Large intestine (tissue), 3 donors: Measurements from ENCODE around the gene DDX46. TPM values are rescaled to one million over a fixed set of nuclear protein-coding genes. Genes with fewer than 3 reads are reported as not detected.
"Not testable (repeated sequence)": the region's sequence is repeated elsewhere in the genome, so short reads cannot be mapped to it uniquely, and the experiment has no call there.

Source experiments
- DNase-seq, 2 donors: peaks; one replicate each; pipeline versions ENCODE4 v3.0.0 to v3.0.0-alpha.2; 2013
- H3K27ac ChIP-seq: one replicate; pipeline ENCODE4 v1.5.1; 2013; ENCODE audit warnings: low read length
- H3K27me3 ChIP-seq: 2 replicates; pipeline ENCODE4 v1.6.1; 2013; ENCODE audit warnings: low read length; ENCODE audit not compliant: control insufficient read depth, insufficient read depth
- H3K36me3 ChIP-seq: 2 replicates; pipeline ENCODE4 v1.6.1; 2013; ENCODE audit warnings: low read length; ENCODE audit not compliant: control insufficient read depth, insufficient read depth
- H3K4me1 ChIP-seq: one replicate; pipeline ENCODE4 v1.6.1; 2013; ENCODE audit warnings: low read length; ENCODE audit not compliant: control insufficient read depth, insufficient read depth
- H3K4me3 ChIP-seq: one replicate; pipeline ENCODE4 v1.5.1; 2013; ENCODE audit warnings: low read length
- H3K9me3 ChIP-seq: one replicate; pipeline ENCODE4 v1.6.1; 2013; ENCODE audit warnings: mild to moderate bottlenecking, low read depth, low read length, moderate library complexity; ENCODE audit not compliant: control insufficient read depth
- WGBS: methylation state at CpG from one replicate; pipeline ENCODE4 v1.1.5; 2013; ENCODE audit warnings: low lambda C conversion rate; ENCODE audit not compliant: insufficient coverage; 5-methylcytosine and 5-hydroxymethylcytosine counted together
- polyA plus RNA-seq: library from polyadenylated mRNA; unstranded; fragments of 120-200 nt; gene quantifications from one replicate; pipeline ENCODE4 v1.2.1, GENCODE V29; 2013

Gene DDX46
- polyA plus RNA-seq, 1 donor, result 57.8 TPM

DNA sequence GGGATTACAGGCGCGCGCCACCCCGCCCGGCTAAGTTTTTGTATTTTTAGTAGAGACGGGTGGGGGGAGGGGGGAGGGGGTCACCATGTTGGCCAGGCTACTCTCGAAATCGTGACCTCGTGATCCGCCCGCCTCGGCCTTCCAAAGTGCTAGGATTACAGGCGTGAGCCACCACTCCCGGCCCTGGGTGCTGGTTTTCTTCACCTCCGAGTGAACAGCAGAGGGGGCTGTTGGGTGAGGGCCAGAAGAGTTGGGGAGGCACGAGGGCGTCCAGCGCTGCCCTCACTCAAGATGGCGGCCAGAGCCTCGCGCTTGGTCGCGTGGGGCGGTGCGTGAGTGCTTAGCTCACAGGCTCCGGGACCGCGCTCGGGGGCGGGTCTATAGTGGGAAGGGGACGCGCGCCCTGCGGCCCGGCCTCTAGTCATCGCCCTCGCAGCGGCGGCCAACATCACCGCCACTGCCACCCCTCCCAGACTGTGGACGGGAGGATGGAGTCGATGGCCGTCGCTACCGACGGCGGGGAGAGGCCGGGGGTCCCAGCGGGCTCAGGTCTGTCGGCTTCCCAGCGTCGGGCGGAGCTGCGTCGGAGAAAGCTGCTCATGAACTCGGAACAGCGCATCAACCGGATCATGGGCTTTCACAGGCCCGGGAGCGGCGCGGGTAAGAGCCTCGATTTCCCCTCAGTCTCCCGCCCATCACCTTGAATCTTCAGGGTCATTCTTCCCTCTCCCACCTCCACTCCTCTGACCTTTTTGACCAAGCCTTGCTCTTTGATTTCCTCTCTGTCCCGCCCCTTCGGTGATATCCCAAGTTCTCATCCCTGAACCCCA lies 20.2 kb upstream of the DDX46 start, which contains the start of gene CAMLG:
TSS of gene CAMLG (plus strand) at position 416 of the 830 bp plus-strand sequence. CDS start at position 489, 73 bp downstream.
- peak; percentile 99 for DNase-seq
- peak within 1 kb of the TSS; percentile 95 for H3K27ac ChIP-seq
- H3K4me1 ChIP-seq, result peaks cover 16% of the 10 kb centered on the region
- peaks cover 13% of the 10 kb centered on the region for H3K36me3 ChIP-seq
- peak within 1 kb of the TSS; percentile 98 for H3K4me3 ChIP-seq
- no peaks in the 10 kb centered on the region for H3K27me3 ChIP-seq
- peaks cover 2% of the 10 kb centered on the region for H3K9me3 ChIP-seq
- no CpG with 5 or more reads among the region's 66 CpGs for WGBS

- Histone ChIP-seq H3K27me3 (no peaks in the 10 kb centered on the region), H3K36me3 (peaks cover 15% of the 10 kb centered on the region), H3K9me3 (peaks cover 2% of the 10 kb centered on the region), H3K4me1 (peaks cover 16% of the 10 kb centered on the region), H3K27ac (peak overlapping the region; percentile 95), H3K4me3 (peak overlapping the region; percentile 98)
- peak; percentile 49 to 86 for DNase-seq
- 0% methylated on average over 1 of the region's 21 CpGs for WGBS
These were observed 19.5 kb upstream of the DDX46 start for GRCh38 chr5:134738963-134739661.

DNA sequence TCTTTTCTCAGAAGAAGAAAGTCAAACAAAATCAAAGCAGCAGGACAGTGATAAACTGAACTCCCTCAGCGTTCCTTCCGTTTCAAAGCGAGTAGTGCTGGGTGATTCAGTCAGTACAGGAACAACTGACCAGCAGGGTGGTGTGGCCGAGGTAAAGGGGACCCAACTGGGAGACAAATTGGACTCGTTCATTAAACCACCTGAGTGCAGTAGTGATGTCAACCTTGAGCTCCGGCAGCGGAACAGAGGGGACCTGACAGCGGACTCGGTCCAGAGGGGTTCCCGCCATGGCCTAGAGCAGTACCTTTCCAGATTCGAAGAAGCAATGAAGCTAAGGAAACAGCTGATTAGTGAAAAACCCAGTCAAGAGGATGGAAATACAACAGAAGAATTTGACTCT lies 17.5 kb upstream of the DDX46 start:
- peaks cover 16% of the 10 kb centered on the region for H3K36me3 ChIP-seq
- no CpG with 5 or more reads among the region's 11 CpGs for WGBS

DNA sequence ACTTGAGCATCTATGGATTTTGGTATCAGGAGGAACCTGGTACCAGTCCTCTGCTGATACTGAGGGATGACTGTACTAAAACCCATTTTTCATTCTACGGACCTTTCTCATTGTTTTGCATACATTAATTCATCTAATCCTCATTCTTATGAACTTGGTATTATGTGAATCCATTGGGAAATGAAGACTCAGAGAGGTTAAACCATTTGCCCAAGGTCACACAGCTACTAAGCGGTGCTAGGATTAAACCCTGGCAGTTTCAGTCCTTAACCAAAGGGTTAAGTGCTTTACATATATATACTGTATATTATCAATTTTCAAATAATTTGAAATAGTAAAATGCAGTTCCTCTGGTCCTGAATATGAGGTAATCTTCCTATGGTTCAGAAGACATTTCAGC lies 16.4 kb upstream of the DDX46 start:
- Histone ChIP-seq H3K36me3 (peaks cover 18% of the 10 kb centered on the region), H3K27ac (no peak overlapping the region), H3K4me3 (no peak overlapping the region), H3K9me3 (peaks cover 2% of the 10 kb centered on the region), H3K4me1 (peaks cover 8% of the 10 kb centered on the region), H3K27me3 (no peaks in the 10 kb centered on the region)
- DNase-seq, result no peak
- WGBS, result 100% methylated on average over 1 of the region's 2 CpGs

More for the DNA sequence above, 17.5 kb upstream of the DDX46 start:
- Histone ChIP-seq H3K27ac (no peak overlapping the region), H3K4me3 (no peak overlapping the region), H3K27me3 (no peaks in the 10 kb centered on the region), H3K9me3 (peaks cover 2% of the 10 kb centered on the region), H3K4me1 (peaks cover 13% of the 10 kb centered on the region)
- DNase-seq, result no peak

GRCh38 chr5:134749415-134749814 lies 9.2 kb upstream of the DDX46 start:
- Histone ChIP-seq H3K27me3 (no peaks in the 10 kb centered on the region), H3K9me3 (no peaks in the 10 kb centered on the region), H3K27ac (no peak overlapping the region), H3K4me1 (no peaks in the 10 kb centered on the region), H3K36me3 (peaks cover 5% of the 10 kb centered on the region), H3K4me3 (no peak overlapping the region)
- WGBS, result no CpG with 5 or more reads among the region's 3 CpGs
- DNase-seq, result no peak

DNA sequence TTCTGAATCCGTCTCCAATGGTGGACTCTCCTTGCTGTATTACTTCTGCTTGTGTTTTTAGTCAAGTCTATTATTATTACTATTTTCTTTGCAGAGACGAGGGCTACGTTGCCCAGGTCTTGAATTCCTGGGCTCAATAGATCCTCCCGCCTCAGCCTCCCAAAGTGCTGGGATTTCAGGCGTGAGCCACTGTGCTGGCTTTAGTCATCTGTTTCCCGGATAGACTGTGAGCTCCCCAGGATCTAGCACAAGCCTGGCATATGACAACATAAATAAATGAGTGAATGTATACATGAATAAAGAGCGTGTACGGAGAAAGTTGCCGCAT lies 439 bp upstream of the DDX46 start:
- H3K9me3 ChIP-seq, result no peaks in the 10 kb centered on the region
- peak overlapping the region; percentile 91 for H3K4me3 ChIP-seq
- DNase-seq, result no peak
- H3K4me1 ChIP-seq, result peaks cover 8% of the 10 kb centered on the region
- peaks cover 2% of the 10 kb centered on the region for H3K36me3 ChIP-seq
- 60% methylated on average over 1 of the region's 9 CpGs for WGBS
- no peaks in the 10 kb centered on the region for H3K27me3 ChIP-seq
- H3K27ac ChIP-seq, result peak overlapping the region; percentile 23

DNA sequence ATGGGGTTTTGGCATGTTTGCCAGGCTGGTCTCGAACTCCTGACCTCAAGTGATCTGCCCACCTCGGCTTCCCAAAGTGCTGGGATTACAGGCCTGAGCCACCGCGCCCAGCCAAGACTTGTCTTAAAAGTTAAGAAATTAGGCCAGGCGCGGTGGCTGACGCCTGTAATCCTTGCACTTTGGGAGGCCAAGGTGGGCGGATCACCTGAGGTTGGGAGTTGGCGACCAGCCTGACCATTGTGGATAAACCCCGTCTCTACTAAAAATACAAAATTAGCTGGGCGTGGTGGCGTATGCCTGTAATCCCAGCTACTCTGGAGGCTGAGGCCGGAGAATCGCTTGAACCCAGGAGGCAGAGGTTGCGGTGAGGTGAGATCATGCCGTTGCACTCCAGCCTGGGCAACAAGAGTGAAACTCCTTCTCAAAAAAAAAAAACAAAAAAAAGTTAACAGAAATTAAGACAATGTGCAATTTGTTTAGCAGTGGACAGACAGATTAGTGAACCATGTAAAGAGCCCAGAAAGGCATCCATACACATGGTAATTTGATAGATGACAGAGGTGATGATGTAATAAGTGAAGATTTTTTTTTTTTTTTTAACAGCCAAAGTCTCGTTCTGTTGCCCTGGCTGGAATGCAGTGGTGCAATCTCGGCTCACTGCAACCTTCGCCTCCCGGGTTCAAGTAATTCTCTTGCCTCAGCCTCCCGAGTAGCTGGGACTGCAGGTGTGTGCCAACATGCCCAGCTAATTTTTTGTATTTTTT lies 9.1 kb downstream of the DDX46 start:
- peaks cover 64% of the 10 kb centered on the region for H3K36me3 ChIP-seq
- no CpG with 5 or more reads among the region's 21 CpGs for WGBS
- not testable (repeated sequence) for H3K27me3 ChIP-seq, DNase-seq, H3K27ac ChIP-seq, H3K9me3 ChIP-seq, H3K4me3 ChIP-seq, H3K4me1 ChIP-seq

DNA sequence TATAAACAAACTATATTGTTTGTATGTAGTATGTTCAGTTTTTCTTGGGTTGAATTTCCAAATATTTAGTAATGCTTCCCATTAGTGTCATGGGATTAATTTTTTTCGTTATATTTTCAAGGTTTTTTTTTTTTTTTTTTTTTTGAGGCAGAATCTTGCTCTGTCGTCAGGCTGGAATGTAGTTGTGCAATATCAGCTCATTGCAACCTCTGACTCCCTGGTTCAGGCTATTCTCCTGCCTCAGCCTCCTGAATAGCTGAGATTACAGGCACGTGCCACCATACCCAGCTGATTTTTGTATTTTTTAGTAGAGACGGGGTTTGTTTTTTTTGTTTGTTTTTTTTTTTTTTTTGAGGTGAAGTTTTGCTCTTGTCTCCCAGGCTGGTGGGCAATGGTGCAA lies 10.6 kb downstream of the DDX46 start:
- H3K27ac ChIP-seq, result no peak overlapping the region
- no peaks in the 10 kb centered on the region for H3K9me3 ChIP-seq
- DNase-seq, result peak in 1 of 2 donors; percentile 12
- H3K4me1 ChIP-seq, result no peaks in the 10 kb centered on the region
- 100% methylated on average over 1 of the region's 4 CpGs for WGBS
- no peaks in the 10 kb centered on the region for H3K27me3 ChIP-seq
- peaks cover 67% of the 10 kb centered on the region for H3K36me3 ChIP-seq
- no peak overlapping the region for H3K4me3 ChIP-seq

DNA sequence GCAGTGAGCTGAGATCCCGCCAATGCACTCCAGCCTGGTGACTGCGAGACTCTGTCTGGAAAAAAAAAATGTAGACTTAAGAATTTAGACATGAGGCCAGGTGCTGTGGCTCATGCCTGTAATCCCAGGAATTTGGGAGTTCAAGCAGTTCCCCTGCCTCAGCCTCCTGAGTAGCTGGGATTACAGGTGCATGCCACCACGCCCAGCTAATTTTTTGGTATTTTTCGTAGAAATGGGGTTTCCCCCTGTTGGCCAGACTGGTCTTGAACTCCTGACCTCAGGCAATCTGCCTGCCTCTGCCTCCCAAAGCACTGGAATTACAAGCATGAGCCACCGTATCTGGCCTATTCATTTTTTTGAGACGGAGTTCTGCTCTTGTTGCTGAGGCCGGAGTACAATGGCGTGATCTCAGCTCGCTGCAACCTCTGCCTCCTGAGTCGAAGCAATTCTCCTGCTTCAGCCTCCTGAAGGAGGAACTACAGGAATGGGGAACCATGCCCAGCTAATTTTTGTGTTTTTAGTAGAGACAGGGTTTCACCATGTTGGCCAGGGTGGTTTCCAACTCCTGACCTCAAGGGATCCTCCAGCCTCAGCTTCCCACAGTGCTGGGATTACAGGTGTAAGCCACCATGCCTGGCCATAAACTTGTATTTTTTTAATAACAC lies 14.0 kb downstream of the DDX46 start:
- Histone ChIP-seq H3K27ac (no peak overlapping the region), H3K4me3 (no peak overlapping the region), H3K36me3 (peaks cover 64% of the 10 kb centered on the region), H3K9me3 (no peaks in the 10 kb centered on the region), H3K27me3 (no peaks in the 10 kb centered on the region), H3K4me1 (no peaks in the 10 kb centered on the region)
- no peak for DNase-seq
- WGBS, result no CpG with 5 or more reads among the region's 10 CpGs

DNA sequence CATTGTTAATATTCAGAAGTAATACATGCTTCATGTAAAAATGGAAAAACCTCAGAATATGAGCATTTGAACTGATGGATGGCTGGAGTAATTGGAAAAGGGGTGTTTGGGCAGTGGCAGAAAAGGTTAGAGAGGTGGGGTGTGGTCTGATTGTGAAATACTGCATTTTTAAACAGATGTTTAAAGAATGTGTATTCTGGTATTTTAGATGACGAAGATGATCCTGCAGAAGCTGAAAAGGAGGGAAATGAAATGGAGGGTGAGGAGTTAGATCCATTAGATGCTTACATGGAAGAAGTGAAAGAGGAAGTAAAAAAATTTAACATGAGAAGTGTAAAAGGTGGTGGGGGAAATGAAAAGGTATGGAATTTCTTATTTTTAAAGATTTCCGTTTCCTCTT lies 18.8 kb downstream of the DDX46 start:
- H3K36me3 ChIP-seq, result peaks cover 77% of the 10 kb centered on the region
- no peak for DNase-seq
- H3K9me3 ChIP-seq, result no peaks in the 10 kb centered on the region
- no peak overlapping the region for H3K4me3 ChIP-seq
- no peak overlapping the region for H3K27ac ChIP-seq
- H3K27me3 ChIP-seq, result no peaks in the 10 kb centered on the region
- H3K4me1 ChIP-seq, result no peaks in the 10 kb centered on the region
- 100% methylated on average over 2 of the region's 2 CpGs for WGBS
